Bronchial epithelial cell (primary cell): ENCODE measurements around the gene NCL. TPM values are rescaled to one million over a fixed set of nuclear protein-coding genes. Genes with fewer than 3 reads are reported as not detected.

Source experiments
- DNase-seq: peaks from one replicate; pipeline ENCODE4 v3.0.0-alpha.2; 2010; ENCODE audit warnings: low read depth
- FAIRE-seq: peaks from 2 replicates; lab custom pipeline; 2011; peaks lifted over from hg19 to GRCh38; lab: Jason Lieb, UNC
- H3K27me3 ChIP-seq: 2 replicates; pipeline ENCODE4 v1.5.1; 2011; ENCODE audit warnings: low read length; ENCODE audit not compliant: control insufficient read depth, insufficient read depth
- H3K36me3 ChIP-seq: 2 replicates; pipeline ENCODE4 v1.5.1; 2011; ENCODE audit warnings: low read length; ENCODE audit not compliant: control insufficient read depth, insufficient read depth
- H3K4me3 ChIP-seq: 2 replicates; pipeline ENCODE4 v1.5.1; 2011; ENCODE audit warnings: mild to moderate bottlenecking, low read depth, low read length, control low read depth
- total RNA-seq: library from RNA; depleted of rRNA; stranded (reverse); fragments of >200 nt; gene quantifications from 2 replicates; pipeline ENCODE4 v1.2.1, GENCODE V29; 2014
- TF ChIP-seq, protein P1 (sequence below): IDR thresholded peaks from 2 replicates; pipeline ENCODE4 v1.5.1; 2011; ENCODE audit warnings: mild to moderate bottlenecking, moderate library complexity, low read length, control low read depth, inconsistent platforms; ENCODE audit not compliant: insufficient read depth, severe bottlenecking

The NCL gene
- total RNA-seq, 1 donor from 2014 or later = 134 TPM

DNA sequence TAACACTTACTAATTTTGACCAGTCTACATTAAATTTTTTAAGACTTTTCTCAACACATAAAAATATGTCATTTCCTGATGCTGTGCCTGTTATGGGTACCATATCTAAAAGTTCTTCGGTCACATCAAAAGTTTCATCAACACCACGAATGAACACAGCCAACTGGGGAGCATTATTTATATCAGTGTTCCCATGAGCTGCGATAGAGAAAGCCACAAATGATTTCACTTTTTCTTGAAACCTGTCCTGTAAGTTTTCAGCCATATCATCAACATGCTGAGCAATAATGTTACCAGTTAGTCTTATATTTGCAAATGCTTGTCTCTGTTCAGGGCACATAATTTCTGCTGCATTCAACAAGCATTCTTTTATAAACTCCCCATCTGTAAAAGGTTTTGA lies 30.4 kb upstream of the NCL start:
- FAIRE-seq = no peak
- H3K36me3 ChIP-seq = no peaks in the 10 kb centered on the region
- TF ChIP-seq, protein P1, sequence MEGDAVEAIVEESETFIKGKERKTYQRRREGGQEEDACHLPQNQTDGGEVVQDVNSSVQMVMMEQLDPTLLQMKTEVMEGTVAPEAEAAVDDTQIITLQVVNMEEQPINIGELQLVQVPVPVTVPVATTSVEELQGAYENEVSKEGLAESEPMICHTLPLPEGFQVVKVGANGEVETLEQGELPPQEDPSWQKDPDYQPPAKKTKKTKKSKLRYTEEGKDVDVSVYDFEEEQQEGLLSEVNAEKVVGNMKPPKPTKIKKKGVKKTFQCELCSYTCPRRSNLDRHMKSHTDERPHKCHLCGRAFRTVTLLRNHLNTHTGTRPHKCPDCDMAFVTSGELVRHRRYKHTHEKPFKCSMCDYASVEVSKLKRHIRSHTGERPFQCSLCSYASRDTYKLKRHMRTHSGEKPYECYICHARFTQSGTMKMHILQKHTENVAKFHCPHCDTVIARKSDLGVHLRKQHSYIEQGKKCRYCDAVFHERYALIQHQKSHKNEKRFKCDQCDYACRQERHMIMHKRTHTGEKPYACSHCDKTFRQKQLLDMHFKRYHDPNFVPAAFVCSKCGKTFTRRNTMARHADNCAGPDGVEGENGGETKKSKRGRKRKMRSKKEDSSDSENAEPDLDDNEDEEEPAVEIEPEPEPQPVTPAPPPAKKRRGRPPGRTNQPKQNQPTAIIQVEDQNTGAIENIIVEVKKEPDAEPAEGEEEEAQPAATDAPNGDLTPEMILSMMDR = no peak
- H3K4me3 ChIP-seq = no peak overlapping the region
- no peak for DNase-seq
- H3K27me3 ChIP-seq = no peaks in the 10 kb centered on the region

DNA sequence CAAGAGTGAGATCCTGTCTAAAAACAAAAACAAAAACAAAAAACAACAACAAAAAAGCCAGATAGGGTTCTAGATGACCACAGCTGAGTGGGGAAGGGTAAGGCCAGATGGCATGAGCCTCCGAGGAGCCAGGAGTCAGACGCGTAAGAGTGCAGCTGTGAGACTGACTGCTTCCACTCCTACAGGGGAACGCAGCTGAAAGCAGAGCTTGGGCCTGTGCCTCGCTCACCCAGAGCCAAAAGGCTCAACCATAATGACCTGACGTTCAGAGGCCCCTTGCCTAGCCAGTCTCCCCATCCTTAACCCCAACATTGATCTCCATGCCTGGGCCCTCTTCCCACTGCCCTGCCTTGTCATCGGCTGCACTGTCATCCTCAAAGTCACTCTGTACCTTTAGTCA lies 26.5 kb upstream of the NCL start:
- Histone ChIP-seq H3K36me3 (no peaks in the 10 kb centered on the region), H3K27me3 (no peaks in the 10 kb centered on the region), H3K4me3 (no peak overlapping the region)
- DNase-seq = no peak
- TF ChIP-seq, protein P1 = no peak
- FAIRE-seq = no peak

DNA sequence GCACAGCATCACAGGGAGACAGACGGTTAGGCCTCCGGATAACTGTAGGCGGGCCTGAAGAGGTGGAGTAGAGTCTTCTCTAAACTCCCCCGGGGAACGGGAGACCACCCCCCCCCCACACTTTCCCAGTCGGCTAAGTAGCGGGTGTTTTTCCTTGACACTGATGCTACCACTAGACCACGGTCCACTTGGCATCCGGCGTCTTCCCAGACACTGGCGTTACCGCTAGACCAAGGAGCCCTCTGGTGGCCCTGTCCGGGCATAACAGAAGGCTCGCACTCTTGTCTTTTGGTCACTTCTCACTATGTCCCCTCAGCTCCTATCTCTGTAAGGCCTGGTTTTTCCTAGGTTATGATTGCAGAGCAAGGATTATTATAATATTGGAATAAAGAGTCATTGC lies 25.7 kb upstream of the NCL start:
- H3K36me3 ChIP-seq = no peaks in the 10 kb centered on the region
- DNase-seq (no peak), FAIRE-seq (peak; percentile 47)
- no peak overlapping the region for H3K4me3 ChIP-seq
- TF ChIP-seq, protein P1 = peak; percentile 17
- no peaks in the 10 kb centered on the region for H3K27me3 ChIP-seq

DNA sequence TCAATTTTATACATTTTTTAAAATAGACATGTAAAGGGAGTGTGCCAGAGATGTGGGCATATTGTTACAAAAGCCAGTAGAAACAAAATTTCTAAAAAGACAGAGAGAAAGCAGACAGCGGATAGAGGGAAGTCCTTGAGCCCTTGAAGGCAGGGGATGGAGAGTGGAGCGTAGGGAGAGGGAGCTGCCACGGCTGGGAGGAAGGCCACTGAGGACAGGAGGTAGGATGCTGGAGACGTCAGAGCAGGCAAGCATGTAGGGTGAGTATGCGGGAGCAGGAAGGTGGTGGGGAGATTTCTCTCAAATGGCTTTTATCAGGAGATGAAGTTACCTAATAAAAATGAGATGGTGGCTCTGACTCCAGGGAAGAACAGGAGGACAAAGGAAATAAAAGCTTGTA lies 24.0 kb upstream of the NCL start:
- no peaks in the 10 kb centered on the region for H3K27me3 ChIP-seq
- no peaks in the 10 kb centered on the region for H3K36me3 ChIP-seq
- TF ChIP-seq, protein P1 = no peak
- H3K4me3 ChIP-seq = no peak overlapping the region
- DNase-seq (no peak), FAIRE-seq (no peak)

DNA sequence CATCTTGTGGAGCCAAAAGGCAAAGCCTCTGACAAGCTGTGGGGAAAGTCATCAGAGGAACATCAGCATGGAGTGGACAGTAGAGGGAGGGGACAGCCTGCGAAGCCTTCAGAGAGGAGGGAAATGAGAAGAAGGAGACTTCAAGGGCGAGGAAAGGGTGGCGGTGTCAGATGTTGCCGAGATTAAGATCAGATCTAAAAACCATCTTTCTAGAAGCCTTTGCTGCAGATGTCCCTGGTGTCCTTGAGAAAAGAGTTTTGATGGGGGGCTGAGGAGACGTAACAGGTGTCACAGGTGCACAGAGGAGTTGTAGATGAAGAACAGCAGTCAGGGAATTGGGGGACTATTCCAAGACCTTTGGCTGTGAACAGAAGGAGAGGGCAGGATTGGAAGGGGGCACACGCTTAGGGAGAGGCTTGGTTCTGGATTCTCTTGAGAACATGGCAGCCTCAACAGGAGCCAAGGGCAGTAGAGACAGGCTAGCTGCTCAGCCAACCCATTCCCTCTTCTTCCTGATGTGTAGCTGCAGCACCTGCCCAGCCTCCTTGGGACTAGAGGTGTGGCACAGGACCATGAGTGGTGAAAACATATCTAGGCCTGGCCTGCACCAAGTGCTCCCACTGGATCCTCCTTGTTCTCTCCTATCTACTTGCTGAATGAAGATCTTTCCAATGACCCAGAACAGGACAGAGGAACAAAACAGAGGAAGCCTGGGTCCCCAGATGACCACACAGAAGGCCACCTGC lies 22.7 kb upstream of the NCL start:
- FAIRE-seq = peak; percentile 79
- H3K4me3 ChIP-seq = no peak overlapping the region
- DNase-seq = no peak
- no peaks in the 10 kb centered on the region for H3K27me3 ChIP-seq
- TF ChIP-seq, protein P1 = no peak
- no peaks in the 10 kb centered on the region for H3K36me3 ChIP-seq
